Keratinocyte (primary cell): ENCODE results near the gene MME. TPM values are rescaled to one million over a fixed set of nuclear protein-coding genes. Genes with fewer than 3 reads are reported as not detected.

Experiments
- DNase-seq: peaks from one replicate; pipeline ENCODE4 v3.0.0-alpha.2; 2011; ENCODE audit warnings: low read depth, missing footprints, low spot score
- FAIRE-seq: peaks from 2 replicates; lab custom pipeline; 2011; peaks lifted over from hg19 to GRCh38; lab: Jason Lieb, UNC
- H2AFZ ChIP-seq: 2 replicates; pipeline ENCODE4 v1.6.0; 2012; ENCODE audit warnings: low read length, control low read depth, inconsistent platforms; ENCODE audit not compliant: control insufficient read depth
- H3K27ac ChIP-seq: 2 replicates; pipeline ENCODE4 v1.5.1; 2011; ENCODE audit warnings: low read length; ENCODE audit not compliant: control insufficient read depth, insufficient read depth
- H3K27me3 ChIP-seq: 3 replicates; pipeline ENCODE4 v1.6.0; 2011; ENCODE audit warnings: low read length; ENCODE audit not compliant: control insufficient read depth, insufficient read depth; ENCODE audit errors: extremely low read depth
- H3K36me3 ChIP-seq, 2 experiments: 2 replicates in 1 of 2; 3 replicates in 1 of 2; pipeline ENCODE4 v1.5.1; 2011; ENCODE audit warnings: low read length in 2 of 2, mild to moderate bottlenecking in 1 of 2; ENCODE audit not compliant: control insufficient read depth in 2 of 2, insufficient read depth in 2 of 2; ENCODE audit errors: extremely low read depth in 1 of 2
- H3K4me1 ChIP-seq: 3 replicates; pipeline ENCODE4 v1.5.1; 2011; ENCODE audit warnings: low read length; ENCODE audit not compliant: control insufficient read depth, insufficient read depth; ENCODE audit errors: extremely low read depth
- H3K4me2 ChIP-seq: 3 replicates; pipeline ENCODE4 v1.6.0; 2011; ENCODE audit warnings: low read depth, low read length; ENCODE audit not compliant: control insufficient read depth, insufficient read depth; ENCODE audit errors: extremely low read depth
- H3K4me3 ChIP-seq, 3 experiments: fragments of 200-600 bp in 1 of 3; sonication (generic) in 1 of 3; 2 replicates in 2 of 3; 3 replicates in 1 of 3; pipeline ENCODE4 v1.5.1; 2011 to 2016; ENCODE audit warnings: low read length in 3 of 3, mild to moderate bottlenecking in 3 of 3, control low read depth in 2 of 3, inconsistent platforms in 1 of 3, low read depth in 1 of 3, mixed read lengths in 1 of 3, mixed run types in 1 of 3, moderate library complexity in 1 of 3; ENCODE audit not compliant: control insufficient read depth in 2 of 3, insufficient read depth in 2 of 3; ENCODE audit errors: extremely low read depth in 1 of 3
- H3K79me2 ChIP-seq: 2 replicates; pipeline ENCODE4 v1.6.0; 2012; ENCODE audit warnings: low read length; ENCODE audit not compliant: control insufficient read depth, insufficient read depth
- H3K9ac ChIP-seq: 3 replicates; pipeline ENCODE4 v1.6.0; 2011; ENCODE audit warnings: low read length; ENCODE audit not compliant: control insufficient read depth, insufficient read depth; ENCODE audit errors: extremely low read depth
- H3K9me1 ChIP-seq: 3 replicates; pipeline ENCODE4 v1.6.0; 2011; ENCODE audit warnings: low read length; ENCODE audit not compliant: control insufficient read depth, insufficient read depth; ENCODE audit errors: extremely low read depth
- H3K9me3 ChIP-seq: 2 replicates; pipeline ENCODE4 v1.5.1; 2012; ENCODE audit warnings: low read depth, low read length; ENCODE audit not compliant: control insufficient read depth
- H4K20me1 ChIP-seq: 3 replicates; pipeline ENCODE4 v1.6.0; 2011; ENCODE audit warnings: low read length; ENCODE audit not compliant: control insufficient read depth, insufficient read depth; ENCODE audit errors: extremely low read depth
- EZH2 ChIP-seq: IDR thresholded peaks from one replicate; pipeline ENCODE4 v1.6.1; 2012; ENCODE audit warnings: inconsistent platforms, mild to moderate bottlenecking, low read length, moderate library complexity
- dilution Hi-C: fragments of 300-500 bp; cut with MboI; formaldehyde crosslinking; loops from one replicate; pipeline ENCODE4 v1.7.0; 2020; ENCODE audit warnings: low sequenced_read_pairs; ENCODE audit not compliant: extremely low pct_ligation_motif_present
- polyA plus RNA-seq, 5 experiments: library from polyadenylated mRNA; depleted of rRNA in 3 of 5; stranded (reverse) in 3 of 5; stranded (forward) in 1 of 5; unstranded in 1 of 5; fragments of >200 nt; gene quantifications; 1 replicate in 1 of 5; 2 replicates in 3 of 5; 3 replicates in 1 of 5; pipeline versions ENCODE4 v1.2.1 to v1.2.3, GENCODE V29; 2011 to 2012; ENCODE audit warnings: missing spikeins in 2 of 5, low read depth in 1 of 5, low replicate concordance in 1 of 5
- TF ChIP-seq, protein P1 (sequence below), 3 experiments: IDR thresholded peaks in 1 of 3; conservative IDR thresholded peaks in 1 of 3; optimal IDR thresholded peaks in 1 of 3; 2 replicates in 2 of 3; 3 replicates in 1 of 3; pipeline versions ENCODE3 to v1.5.1; 2011; ENCODE audit warnings: low read length in 3 of 3, mild to moderate bottlenecking in 3 of 3, moderate library complexity in 2 of 3, control low read depth in 1 of 3, inconsistent platforms in 1 of 3; ENCODE audit not compliant: insufficient read depth in 2 of 3; ENCODE audit errors: extremely low read depth in 1 of 3

The MME gene
- polyA plus RNA-seq, 1 donor (not counting 4 experiments of a cell fraction or from before 2014, with no cell fraction given), result 2.0 TPM

DNA sequence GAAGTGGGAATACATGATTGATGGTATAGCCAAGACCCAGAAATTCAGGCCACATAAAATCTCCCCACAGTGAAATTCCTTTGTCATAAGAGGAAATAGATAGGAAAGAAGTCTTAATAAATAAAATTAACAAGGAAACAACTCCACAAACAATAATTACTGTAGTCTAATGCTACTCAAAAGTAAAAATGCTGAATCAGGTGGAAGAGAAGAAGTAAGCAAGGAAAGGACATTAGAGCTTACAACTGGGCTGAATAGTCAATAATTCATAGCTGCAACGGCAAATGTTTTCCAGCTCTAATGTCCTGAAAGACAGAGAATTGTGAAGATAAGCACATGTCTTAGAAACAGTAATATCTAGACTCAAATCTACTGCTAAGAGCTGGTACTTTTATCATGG lies 149.0 kb downstream of the MME start:
- Histone ChIP-seq H3K9ac (no peak overlapping the region), H3K9me3 (no peaks in the 10 kb centered on the region), H3K4me3 (no peak overlapping the region), H3K36me3 (no peaks in the 10 kb centered on the region), H4K20me1 (no peaks in the 10 kb centered on the region), H3K27ac (no peak overlapping the region), H2AFZ (no peak overlapping the region), H3K4me1 (no peaks in the 10 kb centered on the region), H3K79me2 (no peaks in the 10 kb centered on the region), H3K9me1 (no peaks in the 10 kb centered on the region), H3K27me3 (no peaks in the 10 kb centered on the region), H3K4me2 (no peak overlapping the region)
- TF ChIP-seq, protein P1, sequence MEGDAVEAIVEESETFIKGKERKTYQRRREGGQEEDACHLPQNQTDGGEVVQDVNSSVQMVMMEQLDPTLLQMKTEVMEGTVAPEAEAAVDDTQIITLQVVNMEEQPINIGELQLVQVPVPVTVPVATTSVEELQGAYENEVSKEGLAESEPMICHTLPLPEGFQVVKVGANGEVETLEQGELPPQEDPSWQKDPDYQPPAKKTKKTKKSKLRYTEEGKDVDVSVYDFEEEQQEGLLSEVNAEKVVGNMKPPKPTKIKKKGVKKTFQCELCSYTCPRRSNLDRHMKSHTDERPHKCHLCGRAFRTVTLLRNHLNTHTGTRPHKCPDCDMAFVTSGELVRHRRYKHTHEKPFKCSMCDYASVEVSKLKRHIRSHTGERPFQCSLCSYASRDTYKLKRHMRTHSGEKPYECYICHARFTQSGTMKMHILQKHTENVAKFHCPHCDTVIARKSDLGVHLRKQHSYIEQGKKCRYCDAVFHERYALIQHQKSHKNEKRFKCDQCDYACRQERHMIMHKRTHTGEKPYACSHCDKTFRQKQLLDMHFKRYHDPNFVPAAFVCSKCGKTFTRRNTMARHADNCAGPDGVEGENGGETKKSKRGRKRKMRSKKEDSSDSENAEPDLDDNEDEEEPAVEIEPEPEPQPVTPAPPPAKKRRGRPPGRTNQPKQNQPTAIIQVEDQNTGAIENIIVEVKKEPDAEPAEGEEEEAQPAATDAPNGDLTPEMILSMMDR (optimal IDR thresholded peaks at IDR 0.05 in 1 of 3, IDR thresholded peaks at IDR 0.05 in 1 of 3, conservative IDR thresholded peaks at IDR 0.05 in 1 of 3; ENCODE audit: extremely low read depth in 1 of 3, insufficient read depth in 2 of 3, low read length in 3 of 3), result no peak
- no peak for TF ChIP-seq EZH2
- FAIRE-seq (no peak), DNase-seq (no peak)
- dilution Hi-C loops, result no loop called here

DNA sequence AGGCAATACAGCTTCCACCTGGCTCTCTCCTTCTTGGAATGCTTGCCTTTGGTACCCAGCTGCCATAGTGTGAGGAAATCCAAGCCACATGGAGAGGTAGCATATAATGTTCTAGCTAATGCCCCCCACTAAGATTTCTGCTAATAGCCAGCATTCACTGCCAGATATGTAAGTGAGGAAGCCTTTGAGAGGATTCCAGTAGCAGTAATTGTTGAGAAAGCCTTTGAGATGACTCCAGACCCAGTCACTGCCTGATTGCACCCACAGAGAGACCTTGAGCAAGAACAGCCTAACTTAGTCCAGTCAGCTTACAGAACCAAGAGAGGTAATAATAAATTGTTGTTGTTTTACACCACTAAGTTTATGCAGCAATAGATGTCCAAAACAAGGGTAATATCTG lies 150.3 kb downstream of the MME start:
- Histone ChIP-seq H3K27ac (no peak overlapping the region), H3K27me3 (no peaks in the 10 kb centered on the region), H4K20me1 (no peaks in the 10 kb centered on the region), H3K4me1 (no peaks in the 10 kb centered on the region), H3K9ac (no peak overlapping the region), H3K4me2 (no peak overlapping the region), H3K4me3 (no peak overlapping the region), H3K36me3 (no peaks in the 10 kb centered on the region), H3K9me1 (no peaks in the 10 kb centered on the region), H3K9me3 (no peaks in the 10 kb centered on the region), H3K79me2 (no peaks in the 10 kb centered on the region), H2AFZ (no peak overlapping the region)
- DNase-seq (no peak), FAIRE-seq (no peak)
- TF ChIP-seq EZH2, result no peak
- TF ChIP-seq, protein P1 (optimal IDR thresholded peaks at IDR 0.05 in 1 of 3, IDR thresholded peaks at IDR 0.05 in 1 of 3, conservative IDR thresholded peaks at IDR 0.05 in 1 of 3; ENCODE audit: extremely low read depth in 1 of 3, insufficient read depth in 2 of 3, low read length in 3 of 3), result no peak
- dilution Hi-C loops, result no loop called here
